GM12878 (cell line): ENCODE data around the gene VMAC. TPM values are rescaled to one million over a fixed set of nuclear protein-coding genes. Genes with fewer than 3 reads are reported as not detected.

Experiments
- ATAC-seq: fragments of 200-7000 bp; cut with Tn5 transposase; 3 replicates; pipeline ENCODE4 v1.9.1; 2020; ENCODE audit warnings: mild to moderate bottlenecking, moderate library complexity
- BruUV-seq: library from RNA; stranded (reverse); fragments of 400-500 nt; replicated peaks from 2 replicates; lab custom pipeline; 2021; lab: Mats Ljungman, UMichigan
- CTCF ChIA-PET: fragments of 300-600 bp; sonication (Branson Sonifier 250); formaldehyde crosslinking; extraction: SDS; loops from one replicate; lab custom pipeline; 2021; ENCODE audit warnings: inconsistent platforms; lab: Yijun Ruan, JAX
- POLR2A ChIA-PET: fragments of 350-600 bp; formaldehyde crosslinking; extraction: SDS; loops from one replicate; lab custom pipeline; 2021; ENCODE audit warnings: inconsistent platforms; lab: Charles Lee
- RAD21 ChIA-PET: fragments of 300-600 bp; sonication (Branson Sonifier 250); formaldehyde crosslinking; loops from one replicate; lab custom pipeline; 2023; ENCODE audit warnings: antibody characterized with exemption; ENCODE audit not compliant: unreplicated experiment; lab: Charles Lee
- SMC1A ChIA-PET: fragments of 300-600 bp; sonication (Branson Sonifier 250); formaldehyde crosslinking; loops from one replicate; lab custom pipeline; 2023; ENCODE audit not compliant: unreplicated experiment, uncharacterized antibody; lab: Charles Lee
- DNase-seq: peaks from one replicate; pipeline ENCODE4 v3.0.0-alpha.2; 2011; ENCODE audit warnings: low read depth, low spot score
- FAIRE-seq: peaks from 3 replicates; lab custom pipeline; 2011; peaks lifted over from hg19 to GRCh38; lab: Jason Lieb, UNC
- H2AFZ ChIP-seq: 2 replicates; pipeline ENCODE4 v1.6.0; 2011; ENCODE audit warnings: low read depth, low read length, control low read depth; ENCODE audit not compliant: control insufficient read depth
- H3K27ac ChIP-seq: 2 replicates; pipeline ENCODE4 v1.5.1; 2011; ENCODE audit warnings: control low read depth; ENCODE audit not compliant: control insufficient read depth, insufficient read depth
- H3K27me3 ChIP-seq, 2 experiments: replicated peaks in 1 of 2; 2 replicates each; pipeline versions ENCODE4 v1.6.0 to v1.6.1; 2011; ENCODE audit warnings: low read length in 1 of 2; ENCODE audit not compliant: control insufficient read depth in 2 of 2, insufficient read depth in 2 of 2
- H3K36me3 ChIP-seq, 2 experiments: 2 replicates each; pipeline ENCODE4 v1.5.1; 2011; ENCODE audit warnings: low read length in 1 of 2; ENCODE audit not compliant: control insufficient read depth in 2 of 2, insufficient read depth in 2 of 2
- H3K4me1 ChIP-seq: 2 replicates; pipeline ENCODE4 v1.6.1; 2011; ENCODE audit warnings: mild to moderate bottlenecking, low read length, moderate library complexity, mixed read lengths; ENCODE audit not compliant: control insufficient read depth, insufficient read depth
- H3K4me2 ChIP-seq: 2 replicates; pipeline ENCODE4 v1.6.0; 2011; ENCODE audit warnings: control low read depth; ENCODE audit not compliant: control insufficient read depth, insufficient read depth
- H3K4me3 ChIP-seq: fragments of 200-600 bp; sonication (generic); 2 replicates; pipeline ENCODE4 v1.5.1; 2016
- H3K79me2 ChIP-seq: 2 replicates; pipeline ENCODE4 v1.6.0; 2011; ENCODE audit warnings: low read length; ENCODE audit not compliant: control insufficient read depth, insufficient read depth
- H3K9ac ChIP-seq: 2 replicates; pipeline ENCODE4 v1.8.0; 2011; ENCODE audit warnings: low read length, control low read depth, mixed read lengths; ENCODE audit not compliant: control insufficient read depth, insufficient read depth
- H3K9me3 ChIP-seq: replicated peaks from 3 replicates; pipeline ENCODE4 v1.5.1; 2011; ENCODE audit warnings: mild to moderate bottlenecking, low read length; ENCODE audit not compliant: control insufficient read depth, insufficient read depth
- H4K20me1 ChIP-seq: 2 replicates; pipeline ENCODE4 v1.6.0; 2011; ENCODE audit not compliant: control insufficient read depth, insufficient read depth
- CHD1 ChIP-seq: IDR thresholded peaks from 2 replicates; pipeline ENCODE4 v1.6.1; 2012; ENCODE audit warnings: low read depth, low read length, improper control_type of control experiment
- CTCF ChIP-seq, 3 experiments: IDR thresholded peaks in 2 of 3; conservative IDR thresholded peaks in 1 of 3; 2 replicates each; pipeline ENCODE4 v1.5.1; 2011; ENCODE audit warnings: low read depth in 3 of 3, low read length in 3 of 3, mild to moderate bottlenecking in 3 of 3, control low read depth in 2 of 3, moderate library complexity in 2 of 3, inconsistent platforms in 1 of 3, mixed read lengths in 1 of 3; ENCODE audit not compliant: control insufficient read depth in 2 of 3, insufficient read depth in 1 of 3; ENCODE audit errors: extremely low read depth in 1 of 3
- JUND ChIP-seq: IDR thresholded peaks from 2 replicates; pipeline ENCODE4 v1.6.1; 2012; ENCODE audit warnings: low read depth, mild to moderate bottlenecking, low read length, improper control_type of control experiment, moderate library complexity
- LARP7 ChIP-seq: fragments of 450-650 bp; IDR thresholded peaks from 2 replicates; pipeline ENCODE4 v1.6.1; 2017; ENCODE audit warnings: mild to moderate bottlenecking
- NR2C2 ChIP-seq: IDR thresholded peaks from 2 replicates; pipeline ENCODE4 v1.6.1; 2011; ENCODE audit warnings: borderline replicate concordance, low read depth; ENCODE audit not compliant: control insufficient read depth, insufficient read length
- PAX8 ChIP-seq: fragments of 450-650 bp; IDR thresholded peaks from 2 replicates; pipeline ENCODE4 v1.6.1; 2017; ENCODE audit warnings: mild to moderate bottlenecking, moderate library complexity
- RCOR1 ChIP-seq: conservative IDR thresholded peaks from 2 replicates; pipeline ENCODE4 v1.6.1; 2012; ENCODE audit warnings: low read depth, low read length, improper control_type of control experiment
- RFX5 ChIP-seq: IDR thresholded peaks from 2 replicates; pipeline ENCODE4 v1.6.1; 2011; ENCODE audit warnings: low read depth, low read length, improper control_type of control experiment
- ZNF384 ChIP-seq: IDR thresholded peaks from 2 replicates; pipeline ENCODE4 v1.6.1; 2012; ENCODE audit warnings: low read depth, mild to moderate bottlenecking, low read length, improper control_type of control experiment, borderline replicate concordance
- WGBS: methylation state at CpG from one replicate; pipeline ENCODE4 v1.1.6; 2016; ENCODE audit warnings: low lambda C conversion rate; ENCODE audit not compliant: insufficient replicate concordance, insufficient coverage; ENCODE audit errors: missing lambda C conversion rate; 5-methylcytosine and 5-hydroxymethylcytosine counted together
- in situ Hi-C: fragments of 300-500 bp; cut with MboI; formaldehyde crosslinking; loops from 9 replicates; pipeline ENCODE4 v1.14.3; 2018; ENCODE audit warnings: mixed read lengths
- intact Hi-C: fragments of 100-400 bp; cut with micrococcal nuclease; formaldehyde crosslinking; loops from one replicate; pipeline ENCODE4 v1.14.2; 2022; ENCODE audit not compliant: unreplicated experiment
- polyA plus RNA-seq, 11 experiments: library from polyadenylated mRNA; depleted of rRNA in 4 of 11; unstranded in 6 of 11; stranded (reverse) in 5 of 11; fragments of >200 nt; fragmentation: Nextera tagmentation in 4 of 11; fragmentation: Illumina TruSeq in 1 of 11; extraction: Ambion mirVana in 4 of 11; extraction: Trizol in 1 of 11; gene quantifications; 1 replicate in 1 of 11; 2 replicates in 10 of 11; pipeline versions ENCODE4 v1.2.1 to v1.2.3, GENCODE V29; 2011 to 2016; ENCODE audit warnings: inconsistent platforms in 2 of 11, missing spikeins in 2 of 11, low read depth in 1 of 11
- total RNA-seq, 4 experiments: library from RNA; depleted of rRNA in 3 of 4; stranded (reverse); fragments of >200 nt in 3 of 4; fragmentation: Illumina TruSeq in 1 of 4; extraction: Trizol in 1 of 4; gene quantifications; 2 replicates each; pipeline versions ENCODE4 v1.2.1 to v1.2.3, GENCODE V29; 2013 to 2021

The VMAC gene
- total and polyA plus RNA-seq, 10 of the 15 experiments (the other 5 are each of a cell fraction or from before 2014, with no cell fraction given), result 0.18 to 6.8 (median 1.8) TPM

- ChIA-PET SMC1A (no interaction called here), POLR2A (interaction anchor here (0.6 to 1.0 kb wide), 2 partner anchors 10 to 75 kb away, joined by 4 read pairs; no protein-coding TSS in a partner anchor), RAD21 (no interaction called here), CTCF (interaction anchor here (0.6 to 1.4 kb wide), 3 partner anchors 9 to 89 kb away, joined by 3 to 8 read pairs (median 5); partner anchors contain the start of genes NDUFA11 and NRTN)
- Histone ChIP-seq H3K9ac (no peak overlapping the region), H3K79me2 (no peaks in the 10 kb centered on the region), H3K27ac (no peak overlapping the region), H4K20me1 (peaks cover 3% of the 10 kb centered on the region; the same call in 1 of the 2 replicates), H3K9me3 (no peaks in the 10 kb centered on the region), H3K4me2 (no peak overlapping the region), H3K36me3 (peaks cover 3 to 13% of the 10 kb centered on the region in 2 experiments; a peak in 3 of 4 replicates), H3K4me1 (no peaks in the 10 kb centered on the region), H3K4me3 (no peak overlapping the region), H2AFZ (no peak overlapping the region), H3K27me3 (no peaks in the 10 kb centered on the region)
- ATAC-seq (no peak), FAIRE-seq (no peak), DNase-seq (no peak)
- in situ Hi-C loops, result no loop called here
- 51% methylated on average over 15 of the region's 15 CpGs for WGBS
- intact Hi-C loops, result no loop called here
- TF ChIP-seq ZNF384 (no peak), CHD1 (no peak), LARP7 (no peak), NR2C2 (no peak), RCOR1 (no peak), JUND (no peak), PAX8 (no peak), CTCF (IDR thresholded peaks at IDR 0.05 in 2 of 3, conservative IDR thresholded peaks at IDR 0.05 in 1 of 3; ENCODE audit: control insufficient read depth in 2 of 3, extremely low read depth in 1 of 3, insufficient read depth in 1 of 3, low read depth in 3 of 3, low read length in 3 of 3) (no peak), RFX5 (no peak)
- no TSS peak for BruUV-seq
Measured at GRCh38 chr19:5892772-5893275, 11.8 kb upstream of the VMAC start.
